K562 (cell line): Measurements from ENCODE around the gene ITGAX. TPM values are rescaled to one million over a fixed set of nuclear protein-coding genes. Genes with fewer than 3 reads are reported as not detected.

Experiments
- KDM1A ChIP-seq, 2 experiments: fragments of 450-650 bp; IDR thresholded peaks; 2 replicates each; pipeline ENCODE4 v1.6.1; 2016; ENCODE audit warnings: mild to moderate bottlenecking in 2 of 2
- MXD1 ChIP-seq: fragments of 250-450 bp; sonication (Bioruptor Pico); IDR thresholded peaks from 2 replicates; pipeline ENCODE4 v1.8.0; 2021; ENCODE audit warnings: borderline replicate concordance, mild to moderate bottlenecking, moderate library complexity; ENCODE audit not compliant: poor library complexity, severe bottlenecking
- NR1H2 ChIP-seq: sonication (generic); formaldehyde crosslinking; IDR thresholded peaks from 2 replicates; pipeline ENCODE4 v1.4.0; 2020; ENCODE audit warnings: mild to moderate bottlenecking, missing genetic modification reagents
- SP2 ChIP-seq: IDR thresholded peaks from 2 replicates; pipeline ENCODE4 v1.6.1; 2011; ENCODE audit warnings: mild to moderate bottlenecking, low read depth, low read length, moderate library complexity; ENCODE audit not compliant: poor library complexity, severe bottlenecking; ENCODE audit errors: extremely low read depth
- TCF3 ChIP-seq: sonication (generic); formaldehyde crosslinking; IDR thresholded peaks from 2 replicates; pipeline ENCODE4 v1.4.0; 2020; ENCODE audit warnings: mild to moderate bottlenecking, missing genetic modification reagents
- ZMIZ1 ChIP-seq, 2 experiments: fragments of 150-350 bp in 1 of 2; IDR thresholded peaks; 2 replicates each; pipeline ENCODE4 v1.6.1; 2012 to 2016; ENCODE audit warnings: low read depth in 2 of 2, low read length in 2 of 2, mild to moderate bottlenecking in 1 of 2, moderate library complexity in 1 of 2
- ZNF239 ChIP-seq: fragments of 250-450 bp; sonication (Bioruptor Pico); IDR thresholded peaks from 2 replicates; pipeline ENCODE4 v1.4.0; 2020; ENCODE audit warnings: mild to moderate bottlenecking
- polyA plus RNA-seq, 8 experiments: library from polyadenylated mRNA; depleted of rRNA in 4 of 8; stranded (reverse) in 5 of 8; unstranded in 3 of 8; fragments of >200 nt; fragmentation: Nextera tagmentation in 2 of 8; fragmentation: Illumina TruSeq in 1 of 8; extraction: Ambion mirVana in 2 of 8; extraction: Trizol in 1 of 8; gene quantifications; 2 replicates each; pipeline versions ENCODE4 v1.2.1 to v1.2.3, GENCODE V29; 2011 to 2014; ENCODE audit warnings: inconsistent platforms in 1 of 8, missing spikeins in 1 of 8
- total RNA-seq, 7 experiments: library from RNA; depleted of rRNA in 6 of 7; stranded (reverse); fragments of >200 nt in 6 of 7; fragmentation: Illumina TruSeq in 2 of 7; extraction: Trizol in 2 of 7; gene quantifications; 2 replicates each; pipeline versions ENCODE4 v1.2.1 to v1.2.3, GENCODE V29; 2011 to 2021; ENCODE audit warnings: low replicate concordance in 1 of 7

The ITGAX gene
- total and polyA plus RNA-seq, 9 of the 15 experiments (the other 6 are each of a cell fraction or from before 2014, with no cell fraction given), result 0.03 to 0.58 (median 0.14) TPM

- no peak for TF ChIP-seq MXD1 (CRISPR knock-in tag)
- no peak for TF ChIP-seq SP2
- TF ChIP-seq NR1H2 (CRISPR knock-in tag), result no peak
- no peak for TF ChIP-seq ZNF239 (CRISPR knock-in tag)
- TF ChIP-seq TCF3 (CRISPR knock-in tag), result no peak
- no peak for TF ChIP-seq ZMIZ1 (IDR thresholded peaks at IDR 0.05; ENCODE audit: low read depth in 2 of 2, low read length in 2 of 2)
- no peak for TF ChIP-seq KDM1A (IDR thresholded peaks at IDR 0.05)
These were observed 75.5 kb downstream of the ITGAX start (continued) for GRCh38 chr16:31430380-31431052.

Other genes starting within 250 kb of the ITGAX start
Only the 7 nearest of the 17 such genes appear.
- gene ITGAM, start 95.2 kb upstream of the ITGAX start, total RNA-seq (2014; rRNA removed), result 0.29 and 0.50 TPM in 2 replicates
- 0.25 and 0.35 TPM in 2 replicates for gene ITGAM, start 95.2 kb upstream of the ITGAX start, total RNA-seq (2014; rRNA removed; fragmentation: Illumina TruSeq; extraction: Trizol)
- 1.6 TPM in 2 replicates for gene ITGAM, start 95.2 kb upstream of the ITGAX start, total RNA-seq (2015; rRNA removed; fragmentation: Illumina TruSeq; extraction: Trizol)
- 0.98 and 1.3 TPM in 2 replicates for gene ITGAM, start 95.2 kb upstream of the ITGAX start, total RNA-seq (2021)
- 0.32 and 0.99 TPM in 2 replicates for gene ITGAM, start 95.2 kb upstream of the ITGAX start, polyA plus RNA-seq (2011; rRNA removed)
- 0.27 and 0.53 TPM in 2 replicates for gene ITGAM, start 95.2 kb upstream of the ITGAX start, polyA plus RNA-seq (2014; fragmentation: Illumina TruSeq; extraction: Trizol)
- gene ITGAM, start 95.2 kb upstream of the ITGAX start, polyA plus RNA-seq (2014; fragmentation: Nextera tagmentation; extraction: Ambion mirVana), result under 1 TPM; 0.01 to 0.03 TPM
- gene ITGAM, start 95.2 kb upstream of the ITGAX start, polyA plus RNA-seq (2014; rRNA removed), result 0.66 and 1.2 TPM in 2 replicates
- gene ITGAD, start 38.2 kb downstream of the ITGAX start, total RNA-seq (2014; rRNA removed), result not detected in 2 replicates
- not detected in 2 replicates for gene ITGAD, start 38.2 kb downstream of the ITGAX start, total RNA-seq (2014; rRNA removed; fragmentation: Illumina TruSeq; extraction: Trizol)
- not detected in 2 replicates for gene ITGAD, start 38.2 kb downstream of the ITGAX start, total RNA-seq (2015; rRNA removed; fragmentation: Illumina TruSeq; extraction: Trizol)
- not detected in 2 replicates for gene ITGAD, start 38.2 kb downstream of the ITGAX start, total RNA-seq (2021)
- not detected in 2 replicates for gene ITGAD, start 38.2 kb downstream of the ITGAX start, polyA plus RNA-seq (2011; rRNA removed)
- not detected in 2 replicates for gene ITGAD, start 38.2 kb downstream of the ITGAX start, polyA plus RNA-seq (2014; fragmentation: Illumina TruSeq; extraction: Trizol)
- gene ITGAD, start 38.2 kb downstream of the ITGAX start, polyA plus RNA-seq (2014; fragmentation: Nextera tagmentation; extraction: Ambion mirVana), result not detected
- not detected in 2 replicates for gene ITGAD, start 38.2 kb downstream of the ITGAX start, polyA plus RNA-seq (2014; rRNA removed)
- not detected in 2 replicates for gene COX6A2, start 73.2 kb downstream of the ITGAX start, total RNA-seq (2014; rRNA removed)
- not detected in 2 replicates for gene COX6A2, start 73.2 kb downstream of the ITGAX start, total RNA-seq (2014; rRNA removed; fragmentation: Illumina TruSeq; extraction: Trizol)
- not detected in 2 replicates for gene COX6A2, start 73.2 kb downstream of the ITGAX start, total RNA-seq (2015; rRNA removed; fragmentation: Illumina TruSeq; extraction: Trizol)
- not detected in 2 replicates for gene COX6A2, start 73.2 kb downstream of the ITGAX start, total RNA-seq (2021)
- not detected in 2 replicates for gene COX6A2, start 73.2 kb downstream of the ITGAX start, polyA plus RNA-seq (2011; rRNA removed)
- not detected in 2 replicates for gene COX6A2, start 73.2 kb downstream of the ITGAX start, polyA plus RNA-seq (2014; fragmentation: Illumina TruSeq; extraction: Trizol)
- not detected for gene COX6A2, start 73.2 kb downstream of the ITGAX start, polyA plus RNA-seq (2014; fragmentation: Nextera tagmentation; extraction: Ambion mirVana)
- gene COX6A2, start 73.2 kb downstream of the ITGAX start, polyA plus RNA-seq (2014; rRNA removed), result not detected in 2 replicates
- gene ZNF843, start 87.6 kb downstream of the ITGAX start, total RNA-seq (2014; rRNA removed), result not detected in 2 replicates
- not detected in 2 replicates for gene ZNF843, start 87.6 kb downstream of the ITGAX start, total RNA-seq (2014; rRNA removed; fragmentation: Illumina TruSeq; extraction: Trizol)
- not detected in 2 replicates for gene ZNF843, start 87.6 kb downstream of the ITGAX start, total RNA-seq (2015; rRNA removed; fragmentation: Illumina TruSeq; extraction: Trizol)
- 0.13 TPM in 1 of 2 replicates, not detected in the other for gene ZNF843, start 87.6 kb downstream of the ITGAX start, total RNA-seq (2021)
- gene ZNF843, start 87.6 kb downstream of the ITGAX start, polyA plus RNA-seq (2011; rRNA removed), result 0.03 and 0.06 TPM in 2 replicates
- gene ZNF843, start 87.6 kb downstream of the ITGAX start, polyA plus RNA-seq (2014; fragmentation: Illumina TruSeq; extraction: Trizol), result 0.04 and 0.07 TPM in 2 replicates
- under 1 TPM in 1 of 2 experiments, not detected in 1; 0.06 TPM for gene ZNF843, start 87.6 kb downstream of the ITGAX start, polyA plus RNA-seq (2014; fragmentation: Nextera tagmentation; extraction: Ambion mirVana)
- not detected in 2 replicates for gene ZNF843, start 87.6 kb downstream of the ITGAX start, polyA plus RNA-seq (2014; rRNA removed)
- 10.3 and 11.8 TPM in 2 replicates for gene ARMC5, start 104.3 kb downstream of the ITGAX start, total RNA-seq (2014; rRNA removed)
- 1.2 and 1.9 TPM in 2 replicates for gene ARMC5, start 104.3 kb downstream of the ITGAX start, total RNA-seq (2014; rRNA removed; fragmentation: Illumina TruSeq; extraction: Trizol)
- gene ARMC5, start 104.3 kb downstream of the ITGAX start, total RNA-seq (2015; rRNA removed; fragmentation: Illumina TruSeq; extraction: Trizol), result 5.0 and 6.6 TPM in 2 replicates
- gene ARMC5, start 104.3 kb downstream of the ITGAX start, total RNA-seq (2021), result 13.2 and 13.5 TPM in 2 replicates
- gene ARMC5, start 104.3 kb downstream of the ITGAX start, polyA plus RNA-seq (2011; rRNA removed), result 2.1 and 5.6 TPM in 2 replicates
- gene ARMC5, start 104.3 kb downstream of the ITGAX start, polyA plus RNA-seq (2014; fragmentation: Illumina TruSeq; extraction: Trizol), result 1.8 and 4.8 TPM in 2 replicates
- gene ARMC5, start 104.3 kb downstream of the ITGAX start, polyA plus RNA-seq (2014; fragmentation: Nextera tagmentation; extraction: Ambion mirVana), result under 1 TPM; 0.11 to 0.17 TPM
- 8.4 and 9.5 TPM in 2 replicates for gene ARMC5, start 104.3 kb downstream of the ITGAX start, polyA plus RNA-seq (2014; rRNA removed)
- gene TGFB1I1, start 117.0 kb downstream of the ITGAX start, total RNA-seq (2014; rRNA removed), result 0.53 and 0.91 TPM in 2 replicates
- 0.11 and 0.29 TPM in 2 replicates for gene TGFB1I1, start 117.0 kb downstream of the ITGAX start, total RNA-seq (2014; rRNA removed; fragmentation: Illumina TruSeq; extraction: Trizol)
- gene TGFB1I1, start 117.0 kb downstream of the ITGAX start, total RNA-seq (2015; rRNA removed; fragmentation: Illumina TruSeq; extraction: Trizol), result 0.25 and 0.26 TPM in 2 replicates
- gene TGFB1I1, start 117.0 kb downstream of the ITGAX start, total RNA-seq (2021), result 0.64 and 0.85 TPM in 2 replicates
- gene TGFB1I1, start 117.0 kb downstream of the ITGAX start, polyA plus RNA-seq (2011; rRNA removed), result 0.04 and 0.08 TPM in 2 replicates
- gene TGFB1I1, start 117.0 kb downstream of the ITGAX start, polyA plus RNA-seq (2014; fragmentation: Illumina TruSeq; extraction: Trizol), result 0.62 and 0.73 TPM in 2 replicates
- gene TGFB1I1, start 117.0 kb downstream of the ITGAX start, polyA plus RNA-seq (2014; fragmentation: Nextera tagmentation; extraction: Ambion mirVana), result under 1 TPM; 0.06 TPM
- gene TGFB1I1, start 117.0 kb downstream of the ITGAX start, polyA plus RNA-seq (2014; rRNA removed), result 0.19 and 0.54 TPM in 2 replicates
- not detected in 2 replicates for gene SLC5A2, start 127.9 kb downstream of the ITGAX start, total RNA-seq (2014; rRNA removed)
- gene SLC5A2, start 127.9 kb downstream of the ITGAX start, total RNA-seq (2014; rRNA removed; fragmentation: Illumina TruSeq; extraction: Trizol), result not detected in 2 replicates
- gene SLC5A2, start 127.9 kb downstream of the ITGAX start, total RNA-seq (2015; rRNA removed; fragmentation: Illumina TruSeq; extraction: Trizol), result not detected in 2 replicates
- gene SLC5A2, start 127.9 kb downstream of the ITGAX start, total RNA-seq (2021), result 0.07 TPM in 1 of 2 replicates, not detected in the other
- not detected in 2 replicates for gene SLC5A2, start 127.9 kb downstream of the ITGAX start, polyA plus RNA-seq (2011; rRNA removed)
- not detected in 2 replicates for gene SLC5A2, start 127.9 kb downstream of the ITGAX start, polyA plus RNA-seq (2014; fragmentation: Illumina TruSeq; extraction: Trizol)
- gene SLC5A2, start 127.9 kb downstream of the ITGAX start, polyA plus RNA-seq (2014; fragmentation: Nextera tagmentation; extraction: Ambion mirVana), result 1 to 10 TPM; 2.2 to 2.7 TPM
- gene SLC5A2, start 127.9 kb downstream of the ITGAX start, polyA plus RNA-seq (2014; rRNA removed), result not detected in 2 replicates